Measurements from ENCODE around the gene GABRR3.
"Not testable (repeated sequence)": the region's sequence is repeated elsewhere in the genome, so short reads cannot be mapped to it uniquely, and the experiment has no call there.

Gene GABRR3

GRCh38 chr3:98021830-98022560, 13.1 kb downstream of the GABRR3 start:
- no peak for FAIRE-seq

GRCh38 chr3:98020412-98020811, 14.7 kb downstream of the GABRR3 start:
- no peak for FAIRE-seq

- FAIRE-seq, result no peak
These were observed 16.8 kb downstream of the GABRR3 start for GRCh38 chr3:98018301-98018700.

GRCh38 chr3:98014268-98014585, 20.9 kb downstream of the GABRR3 start:
- FAIRE-seq, result no peak

- no peak for FAIRE-seq
These were observed 21.5 kb downstream of the GABRR3 start for GRCh38 chr3:98013411-98014267.

- no peak for FAIRE-seq
These were observed 22.1 kb downstream of the GABRR3 start for GRCh38 chr3:98012979-98013378.

GRCh38 chr3:98010883-98011449, 24.1 kb downstream of the GABRR3 start:
- FAIRE-seq, result not testable (repeated sequence)

GRCh38 chr3:98010194-98010882, 24.8 kb downstream of the GABRR3 start:
- no peak for FAIRE-seq

GRCh38 chr3:98008855-98009254, 26.3 kb downstream of the GABRR3 start:
- FAIRE-seq, result no peak

GRCh38 chr3:98005438-98005837, 29.7 kb downstream of the GABRR3 start:
- FAIRE-seq, result no peak

GRCh38 chr3:98004721-98005120, 30.4 kb downstream of the GABRR3 start:
- FAIRE-seq, result no peak

- no peak for FAIRE-seq
These were observed 31.7 kb downstream of the GABRR3 start for GRCh38 chr3:98003306-98003969.

GRCh38 chr3:98002717-98003116, 32.4 kb downstream of the GABRR3 start:
- FAIRE-seq, result no peak

GRCh38 chr3:97999994-98000393, 35.1 kb downstream of the GABRR3 start:
- FAIRE-seq, result no peak

- no peak for FAIRE-seq
These were observed 36.0 kb downstream of the GABRR3 start for GRCh38 chr3:97999103-97999502.

GRCh38 chr3:97996988-97997387, 38.1 kb downstream of the GABRR3 start:
- no peak for FAIRE-seq

GRCh38 chr3:97994328-97994945, 40.7 kb downstream of the GABRR3 start:
- no peak for FAIRE-seq

- FAIRE-seq, result no peak
These were observed 41.6 kb downstream of the GABRR3 start for GRCh38 chr3:97993526-97993925.

- FAIRE-seq, result no peak
These were observed 42.5 kb downstream of the GABRR3 start for GRCh38 chr3:97992547-97993173.

- FAIRE-seq, result no peak
These were observed 43.8 kb downstream of the GABRR3 start for GRCh38 chr3:97991293-97991682.

- no peak for FAIRE-seq
These were observed 44.4 kb downstream of the GABRR3 start for GRCh38 chr3:97990624-97991292.
